WERI-Rb-1 (cell line): Measurements from ENCODE around the gene REC114.

ENCODE experiments used
- DNase-seq: peaks from one replicate; pipeline ENCODE4 v3.0.0-alpha.2; 2020
- H3K27ac ChIP-seq: fragments of 250-450 bp; sonication (Bioruptor Pico); 2 replicates; pipeline ENCODE4 v1.5.1; 2020; ENCODE audit warnings: mild to moderate bottlenecking, moderate library complexity
- H3K27me3 ChIP-seq: fragments of 250-450 bp; sonication (Bioruptor Pico); 2 replicates; pipeline ENCODE4 v1.5.1; 2021; ENCODE audit warnings: mild to moderate bottlenecking, low read depth, moderate library complexity; ENCODE audit not compliant: insufficient read depth, severe bottlenecking
- H3K36me3 ChIP-seq: fragments of 250-450 bp; sonication (Bioruptor Pico); 2 replicates; pipeline ENCODE4 v1.5.1; 2020; ENCODE audit warnings: mild to moderate bottlenecking, moderate library complexity
- H3K4me3 ChIP-seq: 2 replicates; pipeline ENCODE4 v1.5.1; 2011; ENCODE audit warnings: low read depth, mild to moderate bottlenecking, control low read depth, low read length
- H3K9me3 ChIP-seq: fragments of 250-450 bp; sonication (Bioruptor Pico); 2 replicates; pipeline ENCODE4 v1.5.1; 2021; ENCODE audit warnings: mild to moderate bottlenecking, moderate library complexity; ENCODE audit not compliant: severe bottlenecking
- CTCF ChIP-seq: IDR thresholded peaks from 2 replicates; pipeline ENCODE4 v1.5.1; 2011; ENCODE audit warnings: low read depth, mild to moderate bottlenecking, control low read depth, inconsistent platforms, low read length

Gene REC114

GRCh38 chr15:73569361-73569760, 126.4 kb downstream of the REC114 start:
- TF ChIP-seq CTCF: no peak
- DNase-seq: peak; percentile 20
- H3K27ac ChIP-seq: no peak overlapping the region
- no peaks in the 10 kb centered on the region for H3K27me3 ChIP-seq
- H3K36me3 ChIP-seq: peaks cover 54% of the 10 kb centered on the region
- H3K4me3 ChIP-seq: no peak overlapping the region
- no peaks in the 10 kb centered on the region for H3K9me3 ChIP-seq

GRCh38 chr15:73570355-73571032, 127.5 kb downstream of the REC114 start:
- no peak for DNase-seq
- Histone ChIP-seq H3K9me3 (no peaks in the 10 kb centered on the region), H3K27me3 (no peaks in the 10 kb centered on the region), H3K27ac (no peak overlapping the region), H3K36me3 (peaks cover 53% of the 10 kb centered on the region), H3K4me3 (no peak overlapping the region)
- TF ChIP-seq CTCF: no peak

GRCh38 chr15:73571346-73571745, 128.4 kb downstream of the REC114 start:
- no peak overlapping the region for H3K4me3 ChIP-seq
- no peak overlapping the region for H3K27ac ChIP-seq
- peaks cover 61% of the 10 kb centered on the region for H3K36me3 ChIP-seq
- no peak for TF ChIP-seq CTCF
- no peaks in the 10 kb centered on the region for H3K9me3 ChIP-seq
- no peaks in the 10 kb centered on the region for H3K27me3 ChIP-seq
- DNase-seq: no peak

GRCh38 chr15:73572296-73572695, 129.3 kb downstream of the REC114 start:
- DNase-seq: no peak
- no peak for TF ChIP-seq CTCF
- Histone ChIP-seq H3K27me3 (no peaks in the 10 kb centered on the region), H3K27ac (peak overlapping the region; percentile 78), H3K9me3 (no peaks in the 10 kb centered on the region), H3K36me3 (peaks cover 61% of the 10 kb centered on the region), H3K4me3 (no peak overlapping the region)

- H3K4me3 ChIP-seq: no peak overlapping the region; the same call in 1 of the 2 replicates
- H3K36me3 ChIP-seq: peaks cover 62% of the 10 kb centered on the region
- no peak for TF ChIP-seq CTCF
- DNase-seq: peak; percentile 58
- no peaks in the 10 kb centered on the region for H3K27me3 ChIP-seq
- peak overlapping the region; percentile 78 for H3K27ac ChIP-seq
- H3K9me3 ChIP-seq: no peaks in the 10 kb centered on the region
Observed at GRCh38 chr15:73573037-73573436, 130.1 kb downstream of the REC114 start.

- Histone ChIP-seq H3K9me3 (no peaks in the 10 kb centered on the region), H3K36me3 (peaks cover 62% of the 10 kb centered on the region), H3K4me3 (no peak overlapping the region), H3K27ac (peak overlapping the region; percentile 78), H3K27me3 (no peaks in the 10 kb centered on the region)
- peak; percentile 42 for DNase-seq
- no peak for TF ChIP-seq CTCF
Observed at GRCh38 chr15:73573572-73573971, 130.6 kb downstream of the REC114 start.
